ENCODE results near the gene NCAPG.
A peak's percentile ranks its signal among the peaks of the same experiment; 100 is the strongest.

The NCAPG gene

GRCh38 chr4:17810260-17811077, at the start of gene NCAPG, which contains the start of gene DCAF16:
TSS of gene NCAPG (plus strand) at chr4:17810979. CDS start at chr4:17811078, 99 bp downstream.
TSS of gene DCAF16 (minus strand) at chr4:17810757. CDS start at chr4:17804141, 6,616 bp downstream.
- Mint-ChIP-seq H3K4me3 (peak within 1 kb of the TSS; percentile 95 to 96 (median 95)), H3K27ac (peak within 1 kb of the TSS; percentile 94 to 99 (median 98)), H3K36me3 (ENCODE audit: low read depth) (peaks cover 11% of the 10 kb centered on the region), H3K9me3 (no peaks in the 10 kb centered on the region), H3K27me3 (ENCODE audit: low read depth) (no peaks in the 10 kb centered on the region), H3K4me1 (peaks cover 47% of the 10 kb centered on the region)
- no peak for TF ChIP-seq CTCF (IDR thresholded peaks at IDR 0.05; ENCODE audit: unreplicated experiment in 3 of 3)

DNA sequence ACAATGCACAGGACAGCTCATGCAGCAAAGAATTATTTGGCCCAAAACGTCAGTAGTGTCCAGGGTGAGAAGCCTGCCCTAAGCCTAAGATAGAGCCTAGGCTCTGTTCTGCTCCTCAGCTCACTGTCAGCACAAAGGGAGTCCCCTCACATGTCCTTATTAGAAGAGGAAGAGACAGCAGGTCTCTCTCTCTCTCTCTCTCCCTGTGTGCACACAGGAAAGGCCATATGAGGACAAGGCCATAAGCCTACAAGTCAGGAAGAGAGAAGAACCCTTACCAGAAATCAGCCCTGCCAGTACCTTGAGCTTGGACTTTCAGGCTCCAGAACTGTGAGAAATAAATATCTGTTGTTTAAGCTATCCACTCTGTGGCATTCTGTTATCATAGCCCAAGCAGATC, 49.7 kb upstream of the NCAPG start:
- Mint-ChIP-seq H3K27ac (no peak overlapping the region), H3K9me3 (peaks cover 15% of the 10 kb centered on the region), H3K36me3 (ENCODE audit: low read depth) (no peaks in the 10 kb centered on the region), H3K4me1 (peaks cover 5% of the 10 kb centered on the region), H3K27me3 (ENCODE audit: low read depth) (peaks cover 3% of the 10 kb centered on the region), H3K4me3 (no peak overlapping the region)
- TF ChIP-seq CTCF (IDR thresholded peaks at IDR 0.05; ENCODE audit: unreplicated experiment in 3 of 3), result no peak

- peaks cover 3% of the 10 kb centered on the region for H3K27me3 Mint-ChIP-seq (ENCODE audit: low read depth)
- no peak for TF ChIP-seq CTCF (IDR thresholded peaks at IDR 0.05; ENCODE audit: unreplicated experiment in 3 of 3)
- H3K36me3 Mint-ChIP-seq (ENCODE audit: low read depth), result no peaks in the 10 kb centered on the region
- H3K27ac Mint-ChIP-seq, result no peak overlapping the region
- no peak overlapping the region for H3K4me3 Mint-ChIP-seq
- peaks cover 5% of the 10 kb centered on the region for H3K4me1 Mint-ChIP-seq
- peaks cover 17% of the 10 kb centered on the region for H3K9me3 Mint-ChIP-seq
Observed at GRCh38 chr4:17762726-17763125, 48.1 kb upstream of the NCAPG start.

- H3K36me3 Mint-ChIP-seq (ENCODE audit: low read depth), result no peaks in the 10 kb centered on the region
- peaks cover 5% of the 10 kb centered on the region for H3K4me1 Mint-ChIP-seq
- H3K27ac Mint-ChIP-seq, result no peak overlapping the region
- TF ChIP-seq CTCF (IDR thresholded peaks at IDR 0.05; ENCODE audit: unreplicated experiment in 3 of 3), result no peak
- peaks cover 17% of the 10 kb centered on the region for H3K9me3 Mint-ChIP-seq
- peaks cover 3% of the 10 kb centered on the region for H3K27me3 Mint-ChIP-seq (ENCODE audit: low read depth)
- no peak overlapping the region for H3K4me3 Mint-ChIP-seq
Observed at GRCh38 chr4:17763416-17763815, 47.4 kb upstream of the NCAPG start.

DNA sequence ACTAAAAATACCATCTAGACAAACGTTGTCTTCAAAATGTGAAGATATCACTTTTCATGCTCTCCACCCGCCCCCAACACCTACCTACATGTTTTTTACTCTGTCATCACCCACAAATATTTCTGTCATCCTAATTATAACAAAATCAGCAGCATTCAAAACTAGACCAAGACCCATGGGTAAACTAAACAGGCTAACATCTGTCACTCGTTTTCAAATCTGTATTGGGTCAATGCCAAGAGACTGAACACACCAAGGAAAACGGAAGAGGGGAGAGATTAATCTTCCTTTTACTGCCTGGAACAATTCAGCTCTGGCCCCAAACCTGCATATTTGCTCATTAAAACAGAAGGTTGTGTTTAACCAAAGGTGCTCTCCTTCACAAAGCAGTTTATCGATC, 46.8 kb upstream of the NCAPG start:
- TF ChIP-seq CTCF (IDR thresholded peaks at IDR 0.05; ENCODE audit: unreplicated experiment in 3 of 3), result no peak
- Mint-ChIP-seq H3K27me3 (ENCODE audit: low read depth) (peaks cover 3% of the 10 kb centered on the region), H3K27ac (no peak overlapping the region), H3K4me1 (peaks cover 5% of the 10 kb centered on the region), H3K36me3 (ENCODE audit: low read depth) (no peaks in the 10 kb centered on the region), H3K4me3 (no peak overlapping the region), H3K9me3 (peaks cover 17% of the 10 kb centered on the region)

All from nephron (organoid).